HG02588 (cell line): ENCODE results near the gene ZXDA.
"Not testable (repeated sequence)": the region's sequence is repeated elsewhere in the genome, so short reads cannot be mapped to it uniquely, and the experiment has no call there.

Experiments
- ATAC-seq: cut with Tn5 transposase; IDR thresholded peaks from one replicate; pipeline ENCODE4 v1.9.1; 2021; ENCODE audit warnings: mild to moderate bottlenecking, moderate library complexity; ENCODE audit not compliant: unreplicated experiment

Gene ZXDA, protein sequence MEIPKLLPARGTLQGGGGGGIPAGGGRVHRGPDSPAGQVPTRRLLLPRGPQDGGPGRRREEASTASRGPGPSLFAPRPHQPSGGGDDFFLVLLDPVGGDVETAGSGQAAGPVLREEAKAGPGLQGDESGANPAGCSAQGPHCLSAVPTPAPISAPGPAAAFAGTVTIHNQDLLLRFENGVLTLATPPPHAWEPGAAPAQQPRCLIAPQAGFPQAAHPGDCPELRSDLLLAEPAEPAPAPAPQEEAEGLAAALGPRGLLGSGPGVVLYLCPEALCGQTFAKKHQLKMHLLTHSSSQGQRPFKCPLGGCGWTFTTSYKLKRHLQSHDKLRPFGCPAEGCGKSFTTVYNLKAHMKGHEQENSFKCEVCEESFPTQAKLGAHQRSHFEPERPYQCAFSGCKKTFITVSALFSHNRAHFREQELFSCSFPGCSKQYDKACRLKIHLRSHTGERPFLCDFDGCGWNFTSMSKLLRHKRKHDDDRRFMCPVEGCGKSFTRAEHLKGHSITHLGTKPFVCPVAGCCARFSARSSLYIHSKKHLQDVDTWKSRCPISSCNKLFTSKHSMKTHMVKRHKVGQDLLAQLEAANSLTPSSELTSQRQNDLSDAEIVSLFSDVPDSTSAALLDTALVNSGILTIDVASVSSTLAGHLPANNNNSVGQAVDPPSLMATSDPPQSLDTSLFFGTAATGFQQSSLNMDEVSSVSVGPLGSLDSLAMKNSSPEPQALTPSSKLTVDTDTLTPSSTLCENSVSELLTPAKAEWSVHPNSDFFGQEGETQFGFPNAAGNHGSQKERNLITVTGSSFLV

GRCh38 chrX:57910287-57910912 lies at the start of gene ZXDA:
ZXDA (minus strand) TSS chrX:57910458; CDS start chrX:57910420, 38 bp downstream.
- ATAC-seq: peak; percentile 54

- no peak for ATAC-seq
Measured at GRCh38 chrX:57952320-57952678, 42.0 kb upstream of the ZXDA start.

- ATAC-seq: peak; percentile 44
Measured at GRCh38 chrX:57951666-57952319, 41.5 kb upstream of the ZXDA start.

- no peak for ATAC-seq
Measured at GRCh38 chrX:57933321-57933720, 23.1 kb upstream of the ZXDA start.

GRCh38 chrX:57932266-57932665 lies 22.0 kb upstream of the ZXDA start:
- ATAC-seq: no peak

- no peak for ATAC-seq
Measured at GRCh38 chrX:57930051-57930450, 19.8 kb upstream of the ZXDA start.

DNA sequence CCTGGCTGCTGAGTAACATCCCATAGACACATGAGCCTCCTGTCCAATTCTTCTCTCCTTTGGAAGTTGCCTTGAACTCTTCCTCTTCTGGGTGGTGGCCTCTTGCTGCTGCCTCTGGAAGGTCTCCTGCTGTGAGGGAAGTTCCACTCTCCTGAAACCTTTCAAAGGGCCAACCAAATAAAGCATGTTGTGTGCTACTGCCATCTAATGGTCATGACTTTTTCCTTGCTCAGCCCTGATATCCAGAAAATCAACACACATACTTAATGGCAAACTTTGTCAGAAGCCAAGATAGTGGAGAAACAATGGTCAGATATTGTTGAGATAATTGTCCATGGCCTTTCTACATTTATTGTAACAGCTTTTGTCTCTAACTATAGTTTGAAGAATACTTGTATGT lies 19.1 kb upstream of the ZXDA start:
- no peak for ATAC-seq

GRCh38 chrX:57925806-57926205 lies 15.5 kb upstream of the ZXDA start:
- no peak for ATAC-seq

GRCh38 chrX:57918750-57919436 lies 8.6 kb upstream of the ZXDA start:
- no peak for ATAC-seq

DNA sequence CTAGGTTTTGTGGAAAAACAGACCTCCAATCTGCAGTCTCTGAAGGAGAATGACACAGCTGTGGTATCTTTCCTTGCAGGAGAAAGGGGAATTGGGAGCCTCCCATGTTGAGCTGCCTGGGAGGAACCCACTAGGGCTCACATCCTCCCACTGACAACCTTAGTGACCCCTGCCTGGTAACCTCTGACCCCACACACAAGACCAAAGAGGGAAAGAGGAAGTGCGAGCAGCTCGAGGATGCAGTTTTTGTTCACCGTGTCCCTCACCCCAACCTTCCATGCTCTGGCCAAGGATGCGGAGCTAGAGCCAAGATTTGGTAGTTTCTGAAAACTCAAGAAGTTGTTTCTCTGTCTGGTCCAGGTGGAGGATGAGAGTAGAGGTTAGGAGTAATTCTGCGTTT lies 5.4 kb upstream of the ZXDA start:
- no peak for ATAC-seq

- ATAC-seq: peak; percentile 80
Measured at GRCh38 chrX:57909595-57910286, 517 bp downstream of the ZXDA start.

DNA sequence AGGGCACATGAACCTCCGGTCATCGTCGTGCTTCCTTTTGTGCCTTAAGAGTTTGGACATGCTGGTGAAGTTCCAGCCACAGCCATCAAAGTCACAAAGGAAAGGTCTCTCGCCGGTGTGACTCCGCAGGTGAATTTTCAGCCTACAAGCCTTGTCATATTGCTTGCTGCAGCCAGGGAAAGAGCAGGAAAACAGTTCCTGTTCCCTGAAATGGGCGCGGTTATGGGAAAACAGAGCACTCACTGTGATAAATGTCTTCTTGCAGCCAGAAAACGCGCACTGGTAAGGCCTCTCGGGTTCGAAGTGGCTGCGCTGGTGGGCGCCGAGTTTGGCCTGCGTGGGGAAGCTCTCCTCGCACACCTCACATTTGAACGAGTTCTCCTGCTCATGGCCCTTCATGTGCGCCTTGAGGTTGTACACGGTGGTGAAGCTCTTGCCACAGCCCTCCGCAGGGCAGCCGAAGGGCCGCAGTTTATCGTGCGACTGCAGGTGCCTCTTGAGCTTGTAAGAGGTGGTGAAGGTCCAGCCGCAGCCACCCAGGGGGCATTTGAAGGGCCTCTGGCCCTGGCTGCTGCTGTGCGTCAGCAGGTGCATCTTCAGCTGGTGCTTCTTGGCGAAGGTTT lies 1.2 kb downstream of the ZXDA start:
- not testable (repeated sequence) for ATAC-seq

GRCh38 chrX:57906790-57907189 lies 3.5 kb downstream of the ZXDA start:
- no peak for ATAC-seq

DNA sequence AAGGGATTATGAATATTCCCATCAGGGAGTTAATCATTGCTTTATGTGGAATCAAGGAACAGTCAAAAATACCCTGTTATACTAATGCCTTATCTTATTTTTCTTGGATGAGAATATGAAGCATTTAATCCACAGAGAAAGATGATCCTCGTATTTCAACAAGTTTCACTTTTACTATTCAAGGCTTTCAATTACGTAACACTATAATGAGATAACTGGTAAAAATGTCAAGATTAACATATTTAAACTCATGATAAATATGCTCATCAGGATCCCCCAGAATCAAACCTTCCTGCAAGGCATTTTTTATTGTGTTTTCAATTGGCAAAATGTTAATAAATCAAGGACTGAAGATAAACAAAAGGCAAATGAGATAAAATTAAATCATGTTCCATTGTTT lies 5.1 kb downstream of the ZXDA start:
- ATAC-seq: no peak

DNA sequence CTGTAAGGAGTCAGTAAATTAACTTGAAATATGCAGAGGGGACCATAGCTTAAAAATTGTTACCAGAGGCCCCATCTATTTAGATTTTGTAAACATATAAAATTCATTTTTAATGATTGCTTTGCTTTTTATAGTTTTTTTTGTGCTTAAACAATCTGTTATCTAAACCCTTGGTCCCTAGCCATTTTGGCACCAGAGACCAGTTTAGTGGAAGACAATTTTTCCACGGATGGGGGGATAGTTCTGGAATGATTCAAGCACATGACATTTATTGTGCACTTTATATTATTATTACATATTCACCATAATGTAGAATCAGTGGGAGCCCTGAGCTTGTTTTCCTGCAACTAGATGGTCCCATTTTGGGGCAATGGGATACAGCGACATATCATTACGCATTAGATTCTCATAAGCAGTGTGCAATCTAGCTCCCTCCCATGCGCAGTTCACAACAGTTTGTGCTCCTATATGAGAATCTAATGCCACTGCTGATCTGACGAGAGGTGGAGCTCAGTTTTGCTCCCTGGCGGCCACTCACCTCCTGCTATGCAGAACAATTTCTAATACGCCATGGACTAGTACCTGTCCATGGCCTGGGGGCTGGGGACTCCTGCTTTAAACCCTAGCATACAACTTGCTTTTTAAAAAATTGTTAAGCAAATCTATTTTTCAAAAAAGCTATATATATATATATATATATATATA lies 5.9 kb downstream of the ZXDA start:
- ATAC-seq: no peak

DNA sequence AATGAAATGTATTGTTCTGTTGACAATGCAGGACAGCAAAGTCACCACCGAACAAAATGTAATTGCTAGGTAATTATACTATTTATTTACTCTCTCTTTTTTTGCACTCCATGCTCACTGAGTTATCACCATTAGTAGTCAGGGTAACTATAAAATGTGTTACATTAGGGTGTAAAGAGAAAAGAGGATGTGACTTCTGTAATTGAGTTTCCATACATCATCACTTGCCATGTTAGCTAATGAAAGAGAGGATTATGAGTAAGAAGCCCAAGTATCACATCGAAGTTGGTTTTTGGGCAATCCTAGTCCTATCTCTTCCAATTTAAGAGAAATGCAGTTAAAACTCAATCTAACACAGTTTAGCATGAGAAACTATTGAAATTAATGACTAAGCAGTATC lies 7.6 kb downstream of the ZXDA start:
- ATAC-seq: no peak

DNA sequence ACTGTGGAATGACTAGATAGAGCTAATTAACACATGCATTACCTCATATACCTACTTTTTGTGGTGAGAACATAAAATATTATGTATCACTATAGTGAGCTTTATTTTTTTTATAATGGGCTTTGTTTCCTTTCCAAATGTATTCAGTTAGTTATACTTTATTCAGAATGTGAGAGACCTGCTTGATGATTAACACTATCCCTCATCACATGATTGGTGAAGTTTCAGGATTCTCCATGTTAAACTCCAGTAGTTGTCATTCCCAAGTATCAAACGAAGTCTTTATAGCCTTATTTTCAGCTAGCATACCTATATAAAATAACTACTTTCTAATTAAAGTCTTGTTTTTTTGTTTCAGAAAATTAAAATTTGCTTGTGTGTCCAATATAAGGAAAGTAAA lies 8.8 kb downstream of the ZXDA start:
- ATAC-seq: no peak

DNA sequence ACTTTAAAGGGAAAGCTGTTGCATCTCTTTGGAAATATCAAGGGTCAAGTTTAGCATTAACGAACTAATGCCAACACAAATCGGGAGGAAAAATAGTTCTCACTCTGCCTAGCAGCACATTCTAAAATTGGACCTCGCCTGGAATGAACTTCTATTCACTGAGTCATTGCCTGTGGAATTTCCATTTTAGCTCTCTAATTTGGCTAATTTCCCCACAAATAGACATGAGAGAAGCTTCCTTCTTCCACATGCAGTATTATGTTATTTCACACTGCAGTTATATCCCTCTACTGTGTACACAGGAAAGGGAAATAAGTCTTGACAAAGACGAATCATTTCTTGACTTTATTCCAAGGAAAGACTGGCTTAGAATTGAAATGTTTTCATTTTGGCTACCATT lies 9.3 kb downstream of the ZXDA start:
- no peak for ATAC-seq

DNA sequence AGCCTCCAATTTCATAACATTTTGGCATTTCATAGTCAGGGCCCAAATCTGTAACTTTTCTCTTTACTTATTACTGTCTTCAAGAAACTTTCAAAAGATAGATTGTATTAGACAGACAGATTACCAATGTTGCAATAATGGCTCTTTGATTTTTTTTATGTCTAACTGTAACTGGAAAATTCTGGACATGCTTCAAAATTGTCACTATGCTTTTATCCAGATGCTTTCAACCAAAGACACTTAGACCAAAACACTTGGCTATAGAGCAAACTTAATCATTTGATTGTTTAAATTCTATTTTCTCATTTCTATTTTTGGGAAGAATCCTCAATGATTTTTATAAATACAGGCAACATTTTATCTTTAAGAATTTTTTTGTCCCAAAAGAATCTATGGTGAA lies 10.4 kb downstream of the ZXDA start:
- no peak for ATAC-seq
